Transverse colon (tissue), 4 donors: ENCODE data around the gene MOCS3. TPM values are rescaled to one million over a fixed set of nuclear protein-coding genes. Genes with fewer than 3 reads are reported as not detected.

Experiments used
- DNase-seq: peaks from one replicate; pipeline ENCODE4 v3.0.0-alpha.2; 2019
- H3K27ac ChIP-seq, 4 donors: fragments of 200-600 bp; sonication (generic); 2 replicates each; pipeline ENCODE4 v1.5.1; 2016 to 2018; ENCODE audit warnings: inconsistent platforms in 4 of 4
- H3K27me3 ChIP-seq: fragments of 200-600 bp; sonication (generic); 2 replicates; pipeline ENCODE4 v1.5.1; 2017; ENCODE audit warnings: inconsistent platforms
- H3K36me3 ChIP-seq, 4 donors: fragments of 200-600 bp; sonication (generic); 2 replicates each; pipeline ENCODE4 v1.5.1; 2017 to 2019; ENCODE audit warnings: inconsistent platforms in 4 of 4
- H3K4me1 ChIP-seq, 4 donors: fragments of 200-600 bp; sonication (generic); 2 replicates each; pipeline ENCODE4 v1.5.1; 2017 to 2020; ENCODE audit warnings: inconsistent platforms in 4 of 4
- H3K4me3 ChIP-seq, 4 donors: fragments of 200-600 bp; sonication (generic); 1 replicate in 1 of 4; 2 replicates in 3 of 4; pipeline versions ENCODE4 v1.5.1 to v1.6.1; 2017 to 2019; ENCODE audit warnings: inconsistent platforms in 4 of 4
- H3K9me3 ChIP-seq, 2 donors: fragments of 200-600 bp; sonication (generic); 2 replicates each; pipeline ENCODE4 v1.5.1; 2017 to 2019; ENCODE audit warnings: inconsistent platforms in 2 of 2
- CTCF ChIP-seq, 5 experiments: fragments of 200-600 bp in 3 of 5; fragments of 450-650 bp in 2 of 5; sonication (generic) in 3 of 5; IDR thresholded peaks; 1 replicate in 2 of 5; 2 replicates in 3 of 5; pipeline ENCODE4 v1.5.1; 2016 to 2017; ENCODE audit warnings: antibody characterized with exemption in 5 of 5, inconsistent platforms in 3 of 5, mild to moderate bottlenecking in 2 of 5, moderate library complexity in 1 of 5
- EP300 ChIP-seq: sonication (generic); formaldehyde crosslinking; IDR thresholded peaks from one replicate; pipeline ENCODE4 v1.6.1; 2017; ENCODE audit warnings: antibody characterized with exemption, low read depth
- POLR2A ChIP-seq: fragments of 450-650 bp; IDR thresholded peaks from one replicate; pipeline ENCODE4 v1.6.1; 2016; ENCODE audit warnings: antibody characterized with exemption, mild to moderate bottlenecking, moderate library complexity
- POLR2AphosphoS5 ChIP-seq, 3 donors: sonication (generic); formaldehyde crosslinking; IDR thresholded peaks; one replicate each; pipeline ENCODE4 v1.6.1; 2016; ENCODE audit warnings: antibody characterized with exemption in 3 of 3
- WGBS, 2 donors: methylation state at CpG; one replicate each; pipeline ENCODE4 v1.1.5; 2018; ENCODE audit warnings: low coverage in 1 of 2; 5-methylcytosine and 5-hydroxymethylcytosine counted together
- in situ Hi-C, 4 donors: fragments of 200-750 bp; cut with MboI; loops; one replicate each; pipeline versions ENCODE4 v1.15.0 to v1.15.1; 2017; ENCODE audit warnings: low sequenced_read_pairs in 3 of 4, low pct_ligation_motif_present in 1 of 4, low pct_unique_long_range_greater_than_20kb in 1 of 4
- intact Hi-C: fragments of 100-400 bp; cut with DNase I; formaldehyde crosslinking; loops from one replicate; pipeline ENCODE4 v1.15.1; 2023; ENCODE audit warnings: low total_unique reads
- total RNA-seq, 4 donors: library from RNA; depleted of rRNA; stranded (reverse); fragments of >200 nt; gene quantifications; one replicate each; pipeline ENCODE4 v1.1.0, GENCODE V29; 2016

The MOCS3 gene
- total RNA-seq, 4 donors from 2014 or later: 3.7 to 10.7 (median 4.0) TPM

GRCh38 chr20:51011479-51011878, 52.9 kb downstream of the MOCS3 start:
- Histone ChIP-seq H3K27me3 (no peaks in the 10 kb centered on the region), H3K4me1 (peaks cover 0 to 9% (median 0%) of the 10 kb centered on the region in 4 donors), H3K4me3 (no peak overlapping the region), H3K9me3 (no peaks in the 10 kb centered on the region), H3K36me3 (no peaks in the 10 kb centered on the region), H3K27ac (no peak overlapping the region)
- intact Hi-C loops: no loop called here
- DNase-seq: no peak
- in situ Hi-C loops: no loop called here
- TF ChIP-seq POLR2AphosphoS5 (IDR thresholded peaks at IDR 0.05): no peak
- no peak for TF ChIP-seq CTCF (IDR thresholded peaks at IDR 0.05)
- TF ChIP-seq EP300: no peak
- no peak for TF ChIP-seq POLR2A
- WGBS, 2 donors: 83 to 93% methylated on average over 4 of the region's 4 CpGs

GRCh38 chr20:51012357-51012756, 53.7 kb downstream of the MOCS3 start:
- 78 to 93% methylated on average over 3 of the region's 3 CpGs for WGBS, 2 donors
- no peaks in the 10 kb centered on the region for H3K36me3 ChIP-seq
- intact Hi-C loops: no loop called here
- H3K9me3 ChIP-seq: no peaks in the 10 kb centered on the region
- no peak overlapping the region for H3K27ac ChIP-seq
- no peak overlapping the region for H3K4me3 ChIP-seq
- peaks cover 0 to 9% (median 0%) of the 10 kb centered on the region in 4 donors for H3K4me1 ChIP-seq
- in situ Hi-C loops: no loop called here
- H3K27me3 ChIP-seq: no peaks in the 10 kb centered on the region
- DNase-seq: no peak
- TF ChIP-seq POLR2AphosphoS5 (IDR thresholded peaks at IDR 0.05) (no peak), POLR2A (no peak), EP300 (no peak), CTCF (IDR thresholded peaks at IDR 0.05) (no peak)

Other genes with a start within 250 kb of the MOCS3 start
- 10 to 100 TPM in 3 of 4 donors, 1 to 10 TPM in 1; 1.2 to 34.8 (median 17.2) TPM for gene PARD6B, start 227.2 kb upstream of the MOCS3 start, total RNA-seq
- 10 to 100 TPM in 1 of 4 donors, 1 to 10 TPM in 2, not detected in 1; 3.3 to 16.5 (median 4.0) TPM for gene BCAS4, start 163.8 kb upstream of the MOCS3 start, total RNA-seq
- 10 to 100 TPM; 34.8 to 65.7 (median 42.5) TPM for gene ADNP, start 27.4 kb upstream of the MOCS3 start, total RNA-seq
- 10 to 100 TPM in 3 of 4 donors, 1 to 10 TPM in 1; 3.2 to 42.9 (median 38.4) TPM for gene DPM1, start 286 bp upstream of the MOCS3 start, total RNA-seq
- gene KCNG1, start 64.3 kb downstream of the MOCS3 start, total RNA-seq: 10 to 100 TPM in 2 of 4 donors, 1 to 10 TPM in 2; 3.8 to 36.3 (median 8.9) TPM